Left hindlimb (tissue), 1 donor: Measurements from ENCODE around the gene EMID1.
A peak's percentile ranks its signal among the peaks of the same experiment; 100 is the strongest.
"Not testable (repeated sequence)": the region's sequence is repeated elsewhere in the genome, so short reads cannot be mapped to it uniquely, and the experiment has no call there.

Experiments
- DNase-seq: peaks from one replicate; pipeline ENCODE4 v3.0.0-alpha.2; 2018

EMID1 gene

GRCh38 chr22:29211466-29211865 is 5.8 kb downstream of the EMID1 start:
- no peak for DNase-seq

- no peak for DNase-seq
These were observed 7.0 kb downstream of the EMID1 start for GRCh38 chr22:29212743-29213142.

GRCh38 chr22:29213493-29213892 is 7.8 kb downstream of the EMID1 start:
- DNase-seq: no peak

DNA sequence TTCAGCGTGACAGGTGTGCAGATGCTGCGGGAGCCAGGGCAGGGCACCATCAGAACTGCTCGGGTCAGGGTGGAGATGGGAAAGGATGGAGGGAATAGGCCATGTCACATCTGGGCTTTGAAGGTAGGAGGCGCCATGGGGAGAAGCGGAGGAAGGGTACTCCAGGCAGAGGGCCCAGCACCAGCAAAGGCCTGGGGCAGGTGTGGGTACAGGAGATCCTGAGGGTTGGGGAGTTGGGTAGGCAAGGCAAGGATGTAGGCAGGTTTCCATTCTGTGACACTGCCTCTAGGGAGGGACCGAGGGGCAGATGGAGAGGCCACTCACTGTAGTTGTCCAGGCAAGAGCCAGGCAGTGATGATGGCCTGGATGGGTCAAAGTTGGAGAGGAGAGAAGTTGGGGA is 8.5 kb downstream of the EMID1 start:
- DNase-seq: no peak

DNA sequence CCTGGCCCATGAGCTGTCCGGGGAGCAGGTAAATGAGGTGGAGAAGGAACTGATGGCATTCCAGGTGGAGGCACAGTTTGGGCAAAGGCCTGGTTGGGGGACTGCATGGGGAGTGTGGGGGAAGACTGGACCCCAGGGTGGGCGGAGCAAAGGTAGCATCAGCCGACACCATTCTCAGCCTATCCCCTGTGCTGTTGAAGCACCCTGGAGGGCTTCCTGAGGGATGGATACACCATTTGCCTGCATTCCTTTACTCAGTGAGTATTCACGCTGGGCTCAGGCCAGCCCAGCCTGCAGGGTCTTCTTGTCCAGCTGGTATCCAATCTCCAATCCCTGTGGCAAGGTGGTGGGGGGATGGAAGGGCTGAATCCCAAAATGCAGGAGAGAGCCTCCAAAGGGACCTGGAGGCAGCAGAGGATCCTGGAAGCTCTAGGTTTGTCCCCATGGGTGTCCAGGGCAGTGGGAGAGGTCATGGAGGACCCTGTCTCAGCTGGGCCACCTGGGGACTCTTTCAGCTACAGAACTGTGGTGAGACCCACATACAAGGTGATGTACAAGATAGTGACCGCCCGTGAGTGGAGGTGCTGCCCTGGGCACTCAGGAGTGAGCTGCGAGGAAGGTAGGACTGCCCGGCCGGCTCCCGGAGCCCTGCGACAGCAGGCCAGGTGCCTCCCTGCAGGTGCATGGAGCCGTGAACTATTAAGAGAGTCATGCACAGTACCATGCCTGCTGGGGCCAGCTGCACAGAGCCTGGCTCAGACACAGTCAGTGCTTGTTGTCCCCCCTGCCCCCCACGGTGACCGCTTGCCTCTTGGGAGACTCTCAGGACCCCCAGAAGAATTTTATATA is 9.5 kb downstream of the EMID1 start:
- no peak for DNase-seq

DNA sequence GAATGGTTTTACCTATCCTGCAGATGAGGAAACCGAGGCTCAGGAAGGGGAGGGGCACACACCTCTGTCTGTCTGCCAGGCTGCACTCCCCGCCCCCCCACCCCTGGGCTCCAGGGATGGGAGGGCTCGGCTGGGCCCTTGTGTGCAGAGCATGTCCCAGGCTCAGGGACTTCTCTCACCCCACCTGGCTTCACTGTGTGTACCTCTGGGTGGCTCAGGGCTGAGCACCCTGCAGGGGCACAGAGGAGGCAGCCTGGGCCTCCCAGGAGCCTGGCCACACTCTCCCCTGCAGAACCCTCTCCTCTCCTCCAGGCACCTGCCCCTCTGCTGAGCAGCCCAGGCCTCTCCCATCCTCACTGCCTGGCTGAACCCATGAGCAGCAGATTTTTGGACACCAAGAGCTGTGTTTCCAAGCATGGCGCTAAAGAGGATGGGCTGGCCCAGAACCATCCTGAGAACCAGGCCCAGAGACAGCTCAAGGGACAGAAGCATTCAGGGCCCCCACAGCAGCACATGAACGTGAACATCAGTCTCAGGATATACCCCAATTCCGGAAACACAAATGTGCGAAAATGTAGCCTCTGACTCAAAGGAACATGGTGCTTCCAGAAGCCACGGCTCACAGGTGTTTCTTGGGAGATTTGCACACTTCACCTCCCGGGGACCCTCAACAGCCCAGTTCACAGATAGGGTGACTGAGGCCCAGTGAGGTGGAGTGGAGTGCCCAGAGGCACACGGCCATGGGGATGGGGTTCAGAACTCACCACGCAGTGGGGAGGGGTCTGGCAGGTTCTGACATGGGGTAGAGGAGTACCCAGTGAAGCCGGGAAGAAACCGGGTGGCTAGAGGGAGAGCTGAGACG is 10.5 kb downstream of the EMID1 start:
- DNase-seq: no peak

GRCh38 chr22:29216873-29217666 is 11.4 kb downstream of the EMID1 start:
- DNase-seq: no peak

DNA sequence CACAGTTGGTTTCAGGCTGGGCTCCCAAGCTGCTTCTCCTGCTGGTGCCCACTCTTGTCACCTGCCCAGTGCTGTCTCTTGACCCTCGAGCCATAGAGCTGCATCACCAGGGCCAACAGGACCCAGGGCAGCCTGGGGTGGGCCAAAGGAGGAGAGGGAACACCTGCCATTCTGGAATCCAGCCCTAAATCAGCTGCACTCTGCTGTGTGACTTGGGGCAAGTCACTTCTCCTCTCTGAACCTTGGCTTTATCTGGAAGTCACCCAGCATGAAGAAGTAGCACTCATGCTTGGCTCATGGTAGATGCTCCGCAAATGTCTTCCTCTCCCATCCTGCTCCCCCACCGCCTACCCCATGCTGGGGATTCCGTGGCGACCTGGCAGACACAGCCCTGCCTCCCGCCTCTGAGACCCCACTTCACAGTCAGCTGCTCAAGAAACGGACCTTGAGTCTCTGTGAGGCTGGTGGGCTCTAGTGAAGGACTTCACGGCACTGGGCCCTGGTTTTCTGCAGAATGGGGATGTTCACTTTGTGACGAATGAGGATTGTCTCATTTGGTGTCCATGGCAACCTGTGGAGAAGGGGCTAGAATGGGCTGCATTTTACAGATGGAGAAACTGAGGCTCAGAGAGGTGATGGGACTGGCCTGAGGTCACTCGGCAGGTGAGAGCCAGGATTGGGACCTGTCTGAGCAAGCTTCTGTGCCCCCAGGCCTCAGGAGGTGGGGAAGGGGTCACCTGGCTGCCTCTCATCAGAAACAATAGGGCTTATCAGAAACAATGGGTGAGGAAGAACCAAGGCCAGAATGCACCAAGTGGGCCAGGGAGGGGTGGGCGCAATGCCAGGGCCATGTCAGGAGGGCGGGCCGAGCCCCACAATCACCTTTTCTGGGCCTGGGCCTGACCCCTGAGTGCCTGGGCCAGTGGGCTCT is 12.4 kb downstream of the EMID1 start:
- no peak for DNase-seq

DNA sequence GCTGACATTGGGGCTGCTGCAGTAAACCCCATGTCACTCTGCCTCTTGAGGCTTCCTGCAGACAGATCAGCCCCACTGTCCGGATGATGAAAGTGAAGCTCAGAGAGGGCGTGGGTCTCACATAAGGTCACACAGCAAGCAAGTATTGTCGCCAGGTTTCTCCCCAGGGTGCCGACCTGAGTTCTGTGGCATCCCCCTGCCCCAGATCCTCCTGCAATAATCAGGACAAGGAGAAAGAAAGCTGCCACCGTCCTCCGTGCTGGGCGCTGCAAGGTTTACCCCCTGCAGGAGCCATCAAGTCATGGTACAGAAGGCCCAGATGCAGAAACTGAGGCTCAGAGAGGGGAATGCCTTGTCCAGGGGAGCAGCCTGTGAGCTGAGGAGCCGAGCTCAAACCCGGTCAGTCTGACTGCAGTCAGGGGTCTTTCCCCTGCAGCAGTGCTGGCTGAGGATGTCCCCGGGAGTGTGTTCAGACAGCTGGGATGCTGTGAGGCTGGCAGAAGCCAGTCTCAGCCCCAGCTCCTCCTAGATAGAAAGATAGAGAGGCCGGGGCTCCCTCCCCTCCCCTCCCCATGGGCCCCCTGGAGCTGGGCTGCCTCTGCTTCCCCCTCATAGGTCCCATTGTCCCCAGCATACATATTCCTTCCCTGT is 13.2 kb downstream of the EMID1 start:
- no peak for DNase-seq

DNA sequence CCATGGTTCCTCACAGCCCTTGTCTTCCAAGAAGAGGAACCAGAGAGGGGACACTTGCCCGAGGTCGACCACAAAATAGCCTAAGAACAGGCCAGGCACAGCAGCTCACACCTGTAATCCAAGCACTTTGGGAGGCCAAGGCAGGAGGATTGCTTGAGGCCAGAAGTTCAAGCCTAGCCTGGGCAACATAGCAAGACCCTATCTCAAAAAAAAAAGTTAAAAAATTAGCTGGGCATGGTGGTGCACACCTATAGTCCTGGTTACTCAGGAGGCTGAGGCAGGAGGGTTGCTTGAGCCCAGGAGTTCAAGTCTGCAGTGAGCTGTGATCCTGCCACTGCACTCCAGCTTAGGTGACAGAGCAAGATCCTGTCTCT is 13.7 kb downstream of the EMID1 start:
- DNase-seq: not testable (repeated sequence)

DNA sequence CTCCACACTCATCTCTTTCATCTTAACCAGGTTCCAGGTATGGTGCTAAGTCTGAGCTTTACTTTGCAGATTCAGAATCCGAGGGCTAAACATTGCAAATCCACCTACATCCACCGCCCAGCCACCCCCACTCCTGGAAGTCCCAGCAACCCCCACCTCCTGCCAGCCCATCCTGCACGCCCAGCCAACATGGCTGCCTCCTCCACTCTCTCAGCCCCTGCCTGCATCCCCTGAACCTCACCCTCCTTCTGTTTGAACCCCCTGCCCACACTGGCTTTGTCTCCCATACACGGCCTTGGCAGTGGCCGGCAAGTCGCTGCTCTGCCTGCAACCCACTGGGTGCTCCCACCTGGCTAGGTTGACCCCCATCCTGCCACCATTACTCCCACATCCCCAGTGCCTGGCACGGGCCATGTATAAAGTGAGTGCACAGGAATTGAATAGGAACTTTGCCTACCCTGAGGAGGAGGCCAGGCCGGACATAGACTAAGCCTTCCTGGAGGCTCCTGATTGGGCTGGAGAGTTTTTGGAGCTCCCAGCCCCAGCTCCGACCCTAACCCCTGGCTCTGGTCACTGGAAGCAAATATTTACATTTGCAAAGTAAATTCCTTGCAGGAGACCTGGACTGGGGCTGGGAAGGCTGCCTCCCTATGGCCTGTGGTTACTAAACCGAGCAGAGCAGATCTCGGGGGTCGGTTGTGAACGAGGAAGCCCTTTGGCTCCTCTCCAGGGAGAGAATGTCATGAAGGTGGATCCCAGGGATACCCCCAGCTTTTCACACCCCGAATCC is 14.4 kb downstream of the EMID1 start:
- DNase-seq: no peak

GRCh38 chr22:29224121-29224858 is 18.6 kb downstream of the EMID1 start:
- peak; percentile 83 for DNase-seq

DNA sequence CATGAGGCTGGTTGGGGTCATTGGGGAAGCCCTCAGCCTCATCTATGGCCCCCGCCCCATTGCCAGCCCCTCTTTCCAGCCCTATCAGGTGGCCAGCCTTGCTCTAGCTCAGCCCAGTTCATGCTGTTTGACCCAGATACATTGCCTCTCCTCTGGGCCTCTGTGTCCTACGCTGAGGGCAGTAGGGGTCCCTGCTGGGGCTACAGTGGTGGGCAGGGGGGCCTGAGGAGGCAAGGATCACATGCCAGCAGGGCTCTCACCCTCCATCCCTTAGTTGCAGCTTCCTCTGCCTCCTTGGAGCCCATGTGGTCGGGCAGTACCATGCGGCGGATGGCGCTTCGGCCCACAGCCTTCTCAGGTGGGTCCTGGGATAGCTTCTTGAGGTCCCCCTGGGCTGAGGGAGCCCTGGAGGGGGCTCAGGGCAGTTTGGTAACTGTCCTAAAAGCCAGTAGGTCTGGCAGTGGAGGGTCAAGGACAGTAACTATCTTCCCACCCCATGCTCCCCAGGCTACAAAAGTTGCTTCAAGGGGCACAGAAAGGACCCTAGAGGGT is 19.2 kb downstream of the EMID1 start:
- no peak for DNase-seq

DNA sequence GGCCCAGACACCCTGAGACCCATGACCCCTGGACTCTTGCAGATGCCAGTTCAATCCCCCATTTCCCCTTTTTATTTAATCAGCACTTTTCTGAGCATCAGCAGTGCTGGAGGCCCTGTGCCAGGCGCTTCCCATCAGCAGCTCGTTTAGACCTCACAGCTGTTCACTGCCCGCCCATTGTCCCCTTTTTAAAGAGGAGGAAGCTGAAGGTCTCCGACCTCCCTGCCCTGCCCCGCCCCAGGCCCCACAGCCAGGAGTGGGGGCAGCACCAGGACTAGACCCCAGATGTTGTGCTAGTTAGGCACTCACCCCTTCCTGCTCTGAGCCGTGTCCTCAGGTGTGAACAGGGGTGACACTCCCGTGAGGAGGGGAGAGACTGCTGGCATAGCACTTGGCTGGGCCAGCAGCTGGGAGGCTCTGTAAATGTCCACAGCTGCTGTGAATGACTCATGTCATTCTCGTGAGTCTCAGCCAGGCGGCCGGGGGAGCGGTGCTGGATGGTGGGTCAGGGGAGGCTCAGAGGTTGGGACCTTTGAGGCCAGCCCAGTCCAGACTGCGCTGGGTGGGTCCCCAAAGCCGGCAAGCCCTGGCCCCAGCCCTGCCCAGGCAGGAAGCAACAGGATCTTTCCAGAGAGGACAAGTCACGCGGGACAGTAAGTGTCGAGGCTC is 19.9 kb downstream of the EMID1 start:
- peak; percentile 72 for DNase-seq

DNA sequence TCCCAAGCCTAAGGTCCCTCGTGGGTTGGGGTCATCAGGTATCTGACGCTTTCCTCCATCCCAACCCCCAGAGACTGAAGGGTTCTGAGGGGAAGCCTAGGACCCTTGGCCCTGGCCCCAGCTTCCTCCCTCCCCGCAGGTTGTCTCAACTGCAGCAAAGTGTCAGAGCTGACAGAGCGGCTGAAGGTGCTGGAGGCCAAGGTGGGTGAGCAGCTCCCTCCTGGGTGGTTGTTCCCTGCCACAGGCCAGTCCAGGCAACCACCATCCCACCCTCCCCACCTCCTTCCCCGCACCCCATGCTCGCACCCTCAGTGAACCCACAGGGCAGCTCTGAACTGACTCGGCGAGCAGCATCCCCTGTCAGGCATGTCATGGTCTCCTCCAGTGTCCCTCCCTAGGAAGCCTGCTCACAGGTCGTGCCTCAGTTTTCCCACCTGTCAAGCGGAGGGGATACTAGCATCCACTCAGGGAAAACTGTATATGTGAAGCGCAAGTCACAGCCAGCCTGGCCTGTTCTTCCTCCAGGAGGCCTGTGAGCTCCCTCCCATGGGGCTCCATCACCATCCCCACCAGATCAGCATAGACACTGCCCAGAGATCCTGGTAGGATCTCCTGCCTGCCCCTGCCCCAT is 20.8 kb downstream of the EMID1 start:
- no peak for DNase-seq

- DNase-seq: no peak
These were observed 25.5 kb downstream of the EMID1 start for GRCh38 chr22:29230972-29231875.
